Duodenal mucosa (tissue), 2 donors: Measurements from ENCODE around the gene HSF5.
"Not testable (repeated sequence)": the region's sequence is repeated elsewhere in the genome, so short reads cannot be mapped to it uniquely, and the experiment has no call there.

ENCODE experiments used
- H3K27ac ChIP-seq: one replicate; pipeline ENCODE4 v1.7.0; 2013; ENCODE audit warnings: low read depth, low read length
- H3K27me3 ChIP-seq, 2 donors: one replicate each; pipeline ENCODE4 v1.7.0; 2013; ENCODE audit warnings: low read length in 2 of 2, control low read depth in 1 of 2; ENCODE audit not compliant: insufficient read depth in 2 of 2, control insufficient read depth in 1 of 2
- H3K36me3 ChIP-seq, 2 donors: one replicate each; pipeline ENCODE4 v1.7.0; 2013; ENCODE audit warnings: low read length in 2 of 2, control low read depth in 1 of 2; ENCODE audit not compliant: insufficient read depth in 2 of 2, control insufficient read depth in 1 of 2
- H3K4me1 ChIP-seq, 2 donors: one replicate each; pipeline ENCODE4 v1.7.0; 2013; ENCODE audit warnings: low read length in 2 of 2, control low read depth in 1 of 2; ENCODE audit not compliant: insufficient read depth in 2 of 2, control insufficient read depth in 1 of 2
- H3K4me3 ChIP-seq, 2 donors: one replicate each; pipeline ENCODE4 v1.7.0; 2013; ENCODE audit warnings: low read length in 2 of 2, low read depth in 1 of 2
- H3K9ac ChIP-seq, 2 donors: one replicate each; pipeline ENCODE4 v1.7.0; 2013; ENCODE audit warnings: low read length in 2 of 2, low read depth in 1 of 2
- H3K9me3 ChIP-seq, 2 donors: one replicate each; pipeline ENCODE4 v1.7.0; 2013; ENCODE audit warnings: low read length in 2 of 2, control low read depth in 1 of 2; ENCODE audit not compliant: control insufficient read depth in 1 of 2

The HSF5 gene

GRCh38 chr17:58488428-58488890 is 251 bp upstream of the HSF5 start:
- peaks cover 25 to 47% of the 10 kb centered on the region in 2 donors for H3K36me3 ChIP-seq

GRCh38 chr17:58484600-58484999 is 3.6 kb downstream of the HSF5 start:
- Histone ChIP-seq H3K27me3 (no peaks in the 10 kb centered on the region), H3K4me3 (no peak overlapping the region), H3K4me1 (no peaks in the 10 kb centered on the region), H3K27ac (no peak overlapping the region), H3K9me3 (no peaks in the 10 kb centered on the region), H3K36me3 (peaks cover 0 to 12% of the 10 kb centered on the region in 2 donors), H3K9ac (no peak overlapping the region)

More at GRCh38 chr17:58488428-58488890, 251 bp upstream of the HSF5 start:
- no peak overlapping the region for H3K4me3 ChIP-seq
- H3K9me3 ChIP-seq = no peaks in the 10 kb centered on the region
- H3K27ac ChIP-seq = no peak overlapping the region
- no peaks in the 10 kb centered on the region for H3K27me3 ChIP-seq
- H3K4me1 ChIP-seq = no peaks in the 10 kb centered on the region
- no peak overlapping the region for H3K9ac ChIP-seq

GRCh38 chr17:58481798-58482197 is 6.4 kb downstream of the HSF5 start:
- H3K27me3 ChIP-seq, H3K4me3 ChIP-seq, H3K36me3 ChIP-seq, H3K9ac ChIP-seq, H3K27ac ChIP-seq, H3K9me3 ChIP-seq, H3K4me1 ChIP-seq: not testable (repeated sequence)

GRCh38 chr17:58480090-58480489 is 8.1 kb downstream of the HSF5 start:
- Histone ChIP-seq H3K9ac (no peak overlapping the region), H3K27me3 (no peaks in the 10 kb centered on the region), H3K27ac (no peak overlapping the region), H3K9me3 (no peaks in the 10 kb centered on the region), H3K36me3 (no peaks in the 10 kb centered on the region), H3K4me3 (no peak overlapping the region), H3K4me1 (no peaks in the 10 kb centered on the region)

GRCh38 chr17:58476812-58477211 is 11.4 kb downstream of the HSF5 start:
- Histone ChIP-seq H3K27me3 (no peaks in the 10 kb centered on the region), H3K36me3 (no peaks in the 10 kb centered on the region), H3K27ac (no peak overlapping the region), H3K4me1 (no peaks in the 10 kb centered on the region), H3K9ac (no peak overlapping the region), H3K4me3 (no peak overlapping the region), H3K9me3 (no peaks in the 10 kb centered on the region)

- Histone ChIP-seq H3K27me3 (no peaks in the 10 kb centered on the region), H3K9me3 (no peaks in the 10 kb centered on the region), H3K4me1 (no peaks in the 10 kb centered on the region), H3K36me3 (no peaks in the 10 kb centered on the region), H3K4me3 (no peak overlapping the region), H3K27ac (no peak overlapping the region), H3K9ac (no peak overlapping the region)
Measured at GRCh38 chr17:58475985-58476384, 12.2 kb downstream of the HSF5 start.

GRCh38 chr17:58470356-58470755 is 17.9 kb downstream of the HSF5 start:
- no peaks in the 10 kb centered on the region for H3K9me3 ChIP-seq
- no peak overlapping the region for H3K4me3 ChIP-seq
- no peaks in the 10 kb centered on the region for H3K4me1 ChIP-seq
- peaks cover 0 to 3% of the 10 kb centered on the region in 2 donors for H3K27me3 ChIP-seq
- no peak overlapping the region for H3K27ac ChIP-seq
- no peaks in the 10 kb centered on the region for H3K36me3 ChIP-seq
- no peak overlapping the region for H3K9ac ChIP-seq

- no peak overlapping the region for H3K4me3 ChIP-seq
- no peaks in the 10 kb centered on the region for H3K36me3 ChIP-seq
- peaks cover 0 to 3% of the 10 kb centered on the region in 2 donors for H3K27me3 ChIP-seq
- no peaks in the 10 kb centered on the region for H3K4me1 ChIP-seq
- no peak overlapping the region for H3K27ac ChIP-seq
- H3K9ac ChIP-seq = no peak overlapping the region
- H3K9me3 ChIP-seq = no peaks in the 10 kb centered on the region
Measured at GRCh38 chr17:58468944-58469343, 19.3 kb downstream of the HSF5 start.

GRCh38 chr17:58455491-58455890 is 32.7 kb downstream of the HSF5 start:
- Histone ChIP-seq H3K4me3 (no peak overlapping the region), H3K4me1 (no peaks in the 10 kb centered on the region), H3K27ac (no peak overlapping the region), H3K9ac (no peak overlapping the region), H3K36me3 (no peaks in the 10 kb centered on the region), H3K9me3 (no peaks in the 10 kb centered on the region), H3K27me3 (no peaks in the 10 kb centered on the region)

- no peaks in the 10 kb centered on the region for H3K27me3 ChIP-seq
- no peak overlapping the region for H3K9ac ChIP-seq
- H3K27ac ChIP-seq = no peak overlapping the region
- H3K4me3 ChIP-seq = no peak overlapping the region
- H3K36me3 ChIP-seq = no peaks in the 10 kb centered on the region
- H3K9me3 ChIP-seq = no peaks in the 10 kb centered on the region
- no peaks in the 10 kb centered on the region for H3K4me1 ChIP-seq
Measured at GRCh38 chr17:58452738-58453137, 35.5 kb downstream of the HSF5 start.
